ENCODE results near the gene METTL21A.

DNA sequence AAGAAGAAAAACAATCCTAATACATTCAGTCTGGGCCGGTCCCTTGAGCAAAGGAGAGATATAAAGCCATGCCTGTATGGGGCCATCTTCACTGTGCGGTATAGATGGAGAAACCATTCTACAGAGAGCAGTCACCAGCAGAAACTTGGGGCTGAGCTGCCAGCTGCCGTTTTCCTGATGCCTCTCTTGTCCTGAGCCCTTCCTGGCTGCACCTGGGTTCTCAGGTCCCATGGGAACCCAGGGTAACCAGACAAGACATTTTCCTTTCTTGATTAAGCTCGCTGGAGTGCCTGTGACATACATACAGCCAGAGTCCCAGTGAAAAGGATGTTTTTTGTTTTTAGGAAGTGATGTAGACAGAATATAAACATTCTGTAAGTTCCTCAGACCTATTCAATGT lies 5.3 kb upstream of the METTL21A start:
- TF ChIP-seq EZH2 (IDR thresholded peaks at IDR 0.05; ENCODE audit: low read depth, unreplicated experiment) (no peak), NANOG (IDR thresholded peaks at IDR 0.05; ENCODE audit: borderline replicate concordance) (no peak), POLR2AphosphoS5 (IDR thresholded peaks at IDR 0.05; ENCODE audit: low read depth) (no peak), CREB1 (CRISPR knock-in tag; IDR thresholded peaks at IDR 0.05; ENCODE audit: low read depth) (no peak), EZH2phosphoT487 (IDR thresholded peaks at IDR 0.05; ENCODE audit: unreplicated experiment) (no peak), STAT1 (IDR thresholded peaks at IDR 0.05; ENCODE audit: unreplicated experiment) (no peak)
- TF ChIP-seq, protein P1, sequence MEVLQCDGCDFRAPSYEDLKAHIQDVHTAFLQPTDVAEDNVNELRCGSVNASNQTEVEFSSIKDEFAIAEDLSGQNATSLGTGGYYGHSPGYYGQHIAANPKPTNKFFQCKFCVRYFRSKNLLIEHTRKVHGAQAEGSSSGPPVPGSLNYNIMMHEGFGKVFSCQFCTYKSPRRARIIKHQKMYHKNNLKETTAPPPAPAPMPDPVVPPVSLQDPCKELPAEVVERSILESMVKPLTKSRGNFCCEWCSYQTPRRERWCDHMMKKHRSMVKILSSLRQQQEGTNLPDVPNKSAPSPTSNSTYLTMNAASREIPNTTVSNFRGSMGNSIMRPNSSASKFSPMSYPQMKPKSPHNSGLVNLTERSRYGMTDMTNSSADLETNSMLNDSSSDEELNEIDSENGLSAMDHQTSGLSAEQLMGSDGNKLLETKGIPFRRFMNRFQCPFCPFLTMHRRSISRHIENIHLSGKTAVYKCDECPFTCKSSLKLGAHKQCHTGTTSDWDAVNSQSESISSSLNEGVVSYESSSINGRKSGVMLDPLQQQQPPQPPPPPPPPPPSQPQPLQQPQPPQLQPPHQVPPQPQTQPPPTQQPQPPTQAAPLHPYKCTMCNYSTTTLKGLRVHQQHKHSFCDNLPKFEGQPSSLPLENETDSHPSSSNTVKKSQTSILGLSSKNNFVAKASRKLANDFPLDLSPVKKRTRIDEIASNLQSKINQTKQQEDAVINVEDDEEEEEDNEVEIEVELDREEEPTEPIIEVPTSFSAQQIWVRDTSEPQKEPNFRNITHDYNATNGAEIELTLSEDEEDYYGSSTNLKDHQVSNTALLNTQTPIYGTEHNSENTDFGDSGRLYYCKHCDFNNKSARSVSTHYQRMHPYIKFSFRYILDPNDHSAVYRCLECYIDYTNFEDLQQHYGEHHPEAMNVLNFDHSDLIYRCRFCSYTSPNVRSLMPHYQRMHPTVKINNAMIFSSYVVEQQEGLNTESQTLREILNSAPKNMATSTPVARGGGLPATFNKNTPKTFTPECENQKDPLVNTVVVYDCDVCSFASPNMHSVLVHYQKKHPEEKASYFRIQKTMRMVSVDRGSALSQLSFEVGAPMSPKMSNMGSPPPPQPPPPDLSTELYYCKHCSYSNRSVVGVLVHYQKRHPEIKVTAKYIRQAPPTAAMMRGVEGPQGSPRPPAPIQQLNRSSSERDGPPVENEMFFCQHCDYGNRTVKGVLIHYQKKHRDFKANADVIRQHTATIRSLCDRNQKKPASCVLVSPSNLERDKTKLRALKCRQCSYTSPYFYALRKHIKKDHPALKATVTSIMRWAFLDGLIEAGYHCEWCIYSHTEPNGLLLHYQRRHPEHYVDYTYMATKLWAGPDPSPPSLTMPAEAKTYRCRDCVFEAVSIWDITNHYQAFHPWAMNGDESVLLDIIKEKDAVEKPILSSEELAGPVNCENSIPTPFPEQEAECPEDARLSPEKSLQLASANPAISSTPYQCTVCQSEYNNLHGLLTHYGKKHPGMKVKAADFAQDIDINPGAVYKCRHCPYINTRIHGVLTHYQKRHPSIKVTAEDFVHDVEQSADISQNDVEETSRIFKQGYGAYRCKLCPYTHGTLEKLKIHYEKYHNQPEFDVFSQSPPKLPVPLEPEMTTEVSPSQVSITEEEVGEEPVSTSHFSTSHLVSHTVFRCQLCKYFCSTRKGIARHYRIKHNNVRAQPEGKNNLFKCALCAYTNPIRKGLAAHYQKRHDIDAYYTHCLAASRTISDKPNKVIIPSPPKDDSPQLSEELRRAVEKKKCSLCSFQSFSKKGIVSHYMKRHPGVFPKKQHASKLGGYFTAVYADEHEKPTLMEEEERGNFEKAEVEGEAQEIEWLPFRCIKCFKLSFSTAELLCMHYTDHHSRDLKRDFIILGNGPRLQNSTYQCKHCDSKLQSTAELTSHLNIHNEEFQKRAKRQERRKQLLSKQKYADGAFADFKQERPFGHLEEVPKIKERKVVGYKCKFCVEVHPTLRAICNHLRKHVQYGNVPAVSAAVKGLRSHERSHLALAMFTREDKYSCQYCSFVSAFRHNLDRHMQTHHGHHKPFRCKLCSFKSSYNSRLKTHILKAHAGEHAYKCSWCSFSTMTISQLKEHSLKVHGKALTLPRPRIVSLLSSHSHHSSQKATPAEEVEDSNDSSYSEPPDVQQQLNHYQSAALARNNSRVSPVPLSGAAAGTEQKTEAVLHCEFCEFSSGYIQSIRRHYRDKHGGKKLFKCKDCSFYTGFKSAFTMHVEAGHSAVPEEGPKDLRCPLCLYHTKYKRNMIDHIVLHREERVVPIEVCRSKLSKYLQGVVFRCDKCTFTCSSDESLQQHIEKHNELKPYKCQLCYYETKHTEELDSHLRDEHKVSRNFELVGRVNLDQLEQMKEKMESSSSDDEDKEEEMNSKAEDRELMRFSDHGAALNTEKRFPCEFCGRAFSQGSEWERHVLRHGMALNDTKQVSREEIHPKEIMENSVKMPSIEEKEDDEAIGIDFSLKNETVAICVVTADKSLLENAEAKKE (CRISPR knock-in tag; IDR thresholded peaks at IDR 0.05), result no peak
- TF ChIP-seq, protein P2, sequence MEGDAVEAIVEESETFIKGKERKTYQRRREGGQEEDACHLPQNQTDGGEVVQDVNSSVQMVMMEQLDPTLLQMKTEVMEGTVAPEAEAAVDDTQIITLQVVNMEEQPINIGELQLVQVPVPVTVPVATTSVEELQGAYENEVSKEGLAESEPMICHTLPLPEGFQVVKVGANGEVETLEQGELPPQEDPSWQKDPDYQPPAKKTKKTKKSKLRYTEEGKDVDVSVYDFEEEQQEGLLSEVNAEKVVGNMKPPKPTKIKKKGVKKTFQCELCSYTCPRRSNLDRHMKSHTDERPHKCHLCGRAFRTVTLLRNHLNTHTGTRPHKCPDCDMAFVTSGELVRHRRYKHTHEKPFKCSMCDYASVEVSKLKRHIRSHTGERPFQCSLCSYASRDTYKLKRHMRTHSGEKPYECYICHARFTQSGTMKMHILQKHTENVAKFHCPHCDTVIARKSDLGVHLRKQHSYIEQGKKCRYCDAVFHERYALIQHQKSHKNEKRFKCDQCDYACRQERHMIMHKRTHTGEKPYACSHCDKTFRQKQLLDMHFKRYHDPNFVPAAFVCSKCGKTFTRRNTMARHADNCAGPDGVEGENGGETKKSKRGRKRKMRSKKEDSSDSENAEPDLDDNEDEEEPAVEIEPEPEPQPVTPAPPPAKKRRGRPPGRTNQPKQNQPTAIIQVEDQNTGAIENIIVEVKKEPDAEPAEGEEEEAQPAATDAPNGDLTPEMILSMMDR (conservative IDR thresholded peaks at IDR 0.05; ENCODE audit: low read depth in 2 of 2), result no peak
- TF ChIP-seq, protein P3, sequence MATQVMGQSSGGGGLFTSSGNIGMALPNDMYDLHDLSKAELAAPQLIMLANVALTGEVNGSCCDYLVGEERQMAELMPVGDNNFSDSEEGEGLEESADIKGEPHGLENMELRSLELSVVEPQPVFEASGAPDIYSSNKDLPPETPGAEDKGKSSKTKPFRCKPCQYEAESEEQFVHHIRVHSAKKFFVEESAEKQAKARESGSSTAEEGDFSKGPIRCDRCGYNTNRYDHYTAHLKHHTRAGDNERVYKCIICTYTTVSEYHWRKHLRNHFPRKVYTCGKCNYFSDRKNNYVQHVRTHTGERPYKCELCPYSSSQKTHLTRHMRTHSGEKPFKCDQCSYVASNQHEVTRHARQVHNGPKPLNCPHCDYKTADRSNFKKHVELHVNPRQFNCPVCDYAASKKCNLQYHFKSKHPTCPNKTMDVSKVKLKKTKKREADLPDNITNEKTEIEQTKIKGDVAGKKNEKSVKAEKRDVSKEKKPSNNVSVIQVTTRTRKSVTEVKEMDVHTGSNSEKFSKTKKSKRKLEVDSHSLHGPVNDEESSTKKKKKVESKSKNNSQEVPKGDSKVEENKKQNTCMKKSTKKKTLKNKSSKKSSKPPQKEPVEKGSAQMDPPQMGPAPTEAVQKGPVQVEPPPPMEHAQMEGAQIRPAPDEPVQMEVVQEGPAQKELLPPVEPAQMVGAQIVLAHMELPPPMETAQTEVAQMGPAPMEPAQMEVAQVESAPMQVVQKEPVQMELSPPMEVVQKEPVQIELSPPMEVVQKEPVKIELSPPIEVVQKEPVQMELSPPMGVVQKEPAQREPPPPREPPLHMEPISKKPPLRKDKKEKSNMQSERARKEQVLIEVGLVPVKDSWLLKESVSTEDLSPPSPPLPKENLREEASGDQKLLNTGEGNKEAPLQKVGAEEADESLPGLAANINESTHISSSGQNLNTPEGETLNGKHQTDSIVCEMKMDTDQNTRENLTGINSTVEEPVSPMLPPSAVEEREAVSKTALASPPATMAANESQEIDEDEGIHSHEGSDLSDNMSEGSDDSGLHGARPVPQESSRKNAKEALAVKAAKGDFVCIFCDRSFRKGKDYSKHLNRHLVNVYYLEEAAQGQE (IDR thresholded peaks at IDR 0.05; ENCODE audit: unreplicated experiment), result no peak
